ENCODE results near the gene FOXI1. TPM values are rescaled to one million over a fixed set of nuclear protein-coding genes. Genes with fewer than 3 reads are reported as not detected.

The FOXI1 gene
- polyA plus RNA-seq, 3 donors = not detected

DNA sequence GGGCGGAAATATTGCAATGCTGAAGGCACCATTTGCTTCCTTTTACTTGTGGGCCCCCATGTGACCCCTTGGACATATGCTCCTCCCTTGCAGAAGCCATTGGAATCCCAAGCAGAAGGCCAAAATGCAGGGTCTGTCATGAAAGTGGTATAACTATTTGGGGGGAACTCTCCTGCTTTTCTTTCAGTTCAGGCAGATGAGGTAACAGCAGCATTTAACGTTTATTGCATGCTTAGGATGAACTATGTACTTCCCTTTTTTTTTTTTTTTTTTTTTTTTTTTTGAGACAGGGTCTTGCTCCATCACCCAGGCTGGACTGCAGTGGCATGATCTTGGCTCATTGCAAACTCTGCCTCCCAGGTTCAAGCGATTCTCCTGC lies 7.8 kb downstream of the FOXI1 start:
- Histone ChIP-seq H3K4me3 (replicated peaks in 1 of 3; ENCODE audit: low read depth in 2 of 3, low read length in 3 of 3) (peak overlapping the region in 1 of 3 experiments; percentile 32), H3K4me1 (ENCODE audit: control insufficient read depth in 1 of 2, insufficient read depth in 2 of 2, low read length in 2 of 2) (peaks cover 32 to 37% of the 10 kb centered on the region in 2 donors), H3K79me2 (ENCODE audit: insufficient read depth, low read length) (no peaks in the 10 kb centered on the region), H2AFZ (ENCODE audit: insufficient read depth, low read depth, low read length, poor library complexity, severe bottlenecking) (no peak overlapping the region), H3K4me2 (replicated peaks; ENCODE audit: extremely low read depth, low read length, poor library complexity, severe bottlenecking) (peak overlapping the region; percentile 35), H3K27ac (ENCODE audit: low read depth in 1 of 2, low read length in 2 of 2) (peak overlapping the region; percentile 45 to 56), H3K9ac (ENCODE audit: insufficient read depth, low read length, poor library complexity, severe bottlenecking) (no peak overlapping the region), H3K36me3 (replicated peaks in 1 of 2; ENCODE audit: control insufficient read depth in 1 of 2, insufficient read depth in 2 of 2, low read length in 2 of 2) (no peaks in the 10 kb centered on the region), H3K27me3 (ENCODE audit: control insufficient read depth in 2 of 2, insufficient read depth in 2 of 2, low read length in 2 of 2) (no peaks in the 10 kb centered on the region), H3K9me3 (replicated peaks in 1 of 2; ENCODE audit: control insufficient read depth in 1 of 2, insufficient read depth in 1 of 2, low read length in 2 of 2) (no peaks in the 10 kb centered on the region), H4K20me1 (ENCODE audit: insufficient read depth, low read length) (no peaks in the 10 kb centered on the region)
- H3K4me3 Mint-ChIP-seq = no peak overlapping the region
- H3K4me1 Mint-ChIP-seq = peaks cover 33% of the 10 kb centered on the region
- peak overlapping the region; percentile 12 to 91 (median 77) for H3K27ac Mint-ChIP-seq
- 40% methylated on average over 1 of the region's 3 CpGs for WGBS (ENCODE audit: insufficient coverage)
- intact Hi-C loops (cut with micrococcal nuclease) = no loop called here
- H3K9me3 Mint-ChIP-seq = peaks cover 0 to 3% (median 0%) of the 10 kb centered on the region in 7 donors
- no peaks in the 10 kb centered on the region for H3K36me3 Mint-ChIP-seq
- TF ChIP-seq, protein P1, sequence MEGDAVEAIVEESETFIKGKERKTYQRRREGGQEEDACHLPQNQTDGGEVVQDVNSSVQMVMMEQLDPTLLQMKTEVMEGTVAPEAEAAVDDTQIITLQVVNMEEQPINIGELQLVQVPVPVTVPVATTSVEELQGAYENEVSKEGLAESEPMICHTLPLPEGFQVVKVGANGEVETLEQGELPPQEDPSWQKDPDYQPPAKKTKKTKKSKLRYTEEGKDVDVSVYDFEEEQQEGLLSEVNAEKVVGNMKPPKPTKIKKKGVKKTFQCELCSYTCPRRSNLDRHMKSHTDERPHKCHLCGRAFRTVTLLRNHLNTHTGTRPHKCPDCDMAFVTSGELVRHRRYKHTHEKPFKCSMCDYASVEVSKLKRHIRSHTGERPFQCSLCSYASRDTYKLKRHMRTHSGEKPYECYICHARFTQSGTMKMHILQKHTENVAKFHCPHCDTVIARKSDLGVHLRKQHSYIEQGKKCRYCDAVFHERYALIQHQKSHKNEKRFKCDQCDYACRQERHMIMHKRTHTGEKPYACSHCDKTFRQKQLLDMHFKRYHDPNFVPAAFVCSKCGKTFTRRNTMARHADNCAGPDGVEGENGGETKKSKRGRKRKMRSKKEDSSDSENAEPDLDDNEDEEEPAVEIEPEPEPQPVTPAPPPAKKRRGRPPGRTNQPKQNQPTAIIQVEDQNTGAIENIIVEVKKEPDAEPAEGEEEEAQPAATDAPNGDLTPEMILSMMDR (IDR thresholded peaks at IDR 0.05) = no peak
- peak; percentile 34 to 55 (median 48) for DNase-seq
- H3K27me3 Mint-ChIP-seq (ENCODE audit: low read depth in 3 of 3) = peaks cover 0 to 2% (median 1%) of the 10 kb centered on the region in 3 donors

DNA sequence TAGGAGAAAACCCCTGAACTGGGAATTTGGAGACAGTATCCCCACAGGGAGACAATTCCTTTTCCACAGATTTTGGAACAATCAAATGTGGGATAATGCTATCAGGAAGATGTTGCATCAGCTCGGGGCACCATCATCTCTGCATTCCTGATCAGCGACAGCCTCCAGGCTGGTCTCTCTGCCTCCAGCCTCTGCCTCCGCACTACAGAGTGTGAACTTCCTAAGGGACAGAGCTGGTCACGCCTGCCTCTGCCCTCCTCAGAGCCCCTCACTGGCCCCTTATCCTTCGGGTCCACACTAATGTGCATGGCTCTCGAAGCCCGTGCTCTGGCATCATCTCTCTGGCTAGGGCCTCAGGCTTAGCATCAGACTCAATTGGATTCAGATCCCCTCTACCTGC lies 8.6 kb downstream of the FOXI1 start:
- peaks cover 0 to 4% (median 0%) of the 10 kb centered on the region in 7 donors for H3K9me3 Mint-ChIP-seq

More for the DNA sequence above, 8.6 kb downstream of the FOXI1 start:
- no peak overlapping the region for H3K4me3 Mint-ChIP-seq
- no peak overlapping the region for H3K27ac Mint-ChIP-seq
- Histone ChIP-seq H3K4me1 (ENCODE audit: control insufficient read depth in 1 of 2, insufficient read depth in 2 of 2, low read length in 2 of 2) (peaks cover 32 to 37% of the 10 kb centered on the region in 2 donors), H3K79me2 (ENCODE audit: insufficient read depth, low read length) (no peaks in the 10 kb centered on the region), H3K4me2 (replicated peaks; ENCODE audit: extremely low read depth, low read length, poor library complexity, severe bottlenecking) (no peak overlapping the region), H3K36me3 (replicated peaks in 1 of 2; ENCODE audit: control insufficient read depth in 1 of 2, insufficient read depth in 2 of 2, low read length in 2 of 2) (no peaks in the 10 kb centered on the region), H3K9me3 (replicated peaks in 1 of 2; ENCODE audit: control insufficient read depth in 1 of 2, insufficient read depth in 1 of 2, low read length in 2 of 2) (no peaks in the 10 kb centered on the region), H3K27me3 (ENCODE audit: control insufficient read depth in 2 of 2, insufficient read depth in 2 of 2, low read length in 2 of 2) (no peaks in the 10 kb centered on the region), H3K27ac (ENCODE audit: low read depth in 1 of 2, low read length in 2 of 2) (no peak overlapping the region), H3K4me3 (replicated peaks in 1 of 3; ENCODE audit: low read depth in 2 of 3, low read length in 3 of 3) (no peak overlapping the region), H4K20me1 (ENCODE audit: insufficient read depth, low read length) (no peaks in the 10 kb centered on the region), H2AFZ (ENCODE audit: insufficient read depth, low read depth, low read length, poor library complexity, severe bottlenecking) (no peak overlapping the region), H3K9ac (ENCODE audit: insufficient read depth, low read length, poor library complexity, severe bottlenecking) (no peak overlapping the region)
- DNase-seq = no peak
- TF ChIP-seq, protein P1 (IDR thresholded peaks at IDR 0.05) = no peak
- intact Hi-C loops (cut with micrococcal nuclease) = no loop called here
- peaks cover 33% of the 10 kb centered on the region for H3K4me1 Mint-ChIP-seq
- 76% methylated on average over 7 of the region's 7 CpGs for WGBS (ENCODE audit: insufficient coverage)
- peaks cover 1 to 4% (median 3%) of the 10 kb centered on the region in 3 donors for H3K27me3 Mint-ChIP-seq (ENCODE audit: low read depth in 3 of 3)
- H3K36me3 Mint-ChIP-seq = no peaks in the 10 kb centered on the region
